GM19397 (cell line): Measurements from ENCODE around the gene ANKRD13D.
"Not testable (repeated sequence)": the region's sequence is repeated elsewhere in the genome, so short reads cannot be mapped to it uniquely, and the experiment has no call there.

ENCODE experiments used
- ATAC-seq: cut with Tn5 transposase; IDR thresholded peaks from one replicate; pipeline ENCODE4 v1.9.1; 2021; ENCODE audit warnings: mild to moderate bottlenecking, moderate library complexity; ENCODE audit not compliant: unreplicated experiment

The ANKRD13D gene

GRCh38 chr11:67289226-67289650 lies at the start of gene ANKRD13D:
Gene ANKRD13D (plus strand): TSS chr11:67289303. CDS start chr11:67289461, 158 bp downstream.
- ATAC-seq, result no peak

GRCh38 chr11:67239783-67240575 lies 49.1 kb upstream of the ANKRD13D start:
- ATAC-seq, result peak; percentile 80

GRCh38 chr11:67240576-67241389 lies 48.3 kb upstream of the ANKRD13D start:
- ATAC-seq, result peak; percentile 38

GRCh38 chr11:67242548-67242947 lies 46.6 kb upstream of the ANKRD13D start:
- no peak for ATAC-seq

GRCh38 chr11:67243051-67243450 lies 46.1 kb upstream of the ANKRD13D start:
- ATAC-seq, result no peak

GRCh38 chr11:67245046-67245445 lies 44.1 kb upstream of the ANKRD13D start:
- ATAC-seq, result no peak

GRCh38 chr11:67247946-67248550 lies 41.1 kb upstream of the ANKRD13D start:
- no peak for ATAC-seq

- no peak for ATAC-seq
Observed at GRCh38 chr11:67248653-67249052, 40.5 kb upstream of the ANKRD13D start.

GRCh38 chr11:67250059-67251043 lies 38.8 kb upstream of the ANKRD13D start:
- no peak for ATAC-seq

- no peak for ATAC-seq
Observed at GRCh38 chr11:67251841-67252240, 37.3 kb upstream of the ANKRD13D start.

- ATAC-seq, result no peak
Observed at GRCh38 chr11:67252831-67253239, 36.3 kb upstream of the ANKRD13D start.

GRCh38 chr11:67253872-67254624 lies 35.1 kb upstream of the ANKRD13D start:
- ATAC-seq, result no peak

- no peak for ATAC-seq
Observed at GRCh38 chr11:67254798-67255197, 34.3 kb upstream of the ANKRD13D start.

GRCh38 chr11:67255353-67255752 lies 33.8 kb upstream of the ANKRD13D start:
- ATAC-seq, result no peak

GRCh38 chr11:67255864-67256263 lies 33.2 kb upstream of the ANKRD13D start:
- no peak for ATAC-seq

GRCh38 chr11:67256477-67257135 lies 32.5 kb upstream of the ANKRD13D start:
- ATAC-seq, result no peak

- no peak for ATAC-seq
Observed at GRCh38 chr11:67260406-67260805, 28.7 kb upstream of the ANKRD13D start.

GRCh38 chr11:67260885-67261639 lies 28.0 kb upstream of the ANKRD13D start:
- not testable (repeated sequence) for ATAC-seq

GRCh38 chr11:67261640-67261945 lies 27.5 kb upstream of the ANKRD13D start:
- no peak for ATAC-seq
